Endothelial cell of umbilical vein (primary cell): ENCODE results near the gene BPIFA3. TPM values are rescaled to one million over a fixed set of nuclear protein-coding genes. Genes with fewer than 3 reads are reported as not detected.

Source experiments
- BruUV-seq: library from RNA; stranded (reverse); fragments of 400-500 nt; replicated peaks from 2 replicates; lab custom pipeline; 2021; lab: Mats Ljungman, UMichigan
- CTCF ChIA-PET: fragments of 300-600, 350-600 bp; sonication (Branson Sonifier 250); formaldehyde crosslinking; loops from one replicate; lab custom pipeline; 2021; ENCODE audit warnings: antibody characterized with exemption, inconsistent platforms; lab: Charles Lee
- POLR2A ChIA-PET: fragments of 300-600, 350-600 bp; sonication (Branson Sonifier 250); formaldehyde crosslinking; loops from one replicate; lab custom pipeline; 2021; ENCODE audit warnings: antibody characterized with exemption, inconsistent platforms; lab: Charles Lee
- DNase-seq: peaks from one replicate; pipeline ENCODE4 v3.0.0-alpha.2; 2011; ENCODE audit warnings: low read depth, low spot score
- FAIRE-seq: peaks from 2 replicates; lab custom pipeline; 2011; peaks lifted over from hg19 to GRCh38; lab: Jason Lieb, UNC
- H2AFZ ChIP-seq: 2 replicates; pipeline ENCODE4 v1.6.0; 2012; ENCODE audit warnings: low read depth, low read length, control low read depth, inconsistent platforms
- H3K27ac ChIP-seq: 2 replicates; pipeline ENCODE4 v1.5.1; 2011; ENCODE audit warnings: low read depth, mild to moderate bottlenecking, control low read depth, low read length, moderate library complexity; ENCODE audit not compliant: insufficient read depth
- H3K27me3 ChIP-seq, 2 experiments: 2 replicates each; pipeline versions ENCODE4 v1.6.0 to v1.6.1; 2011; ENCODE audit warnings: low read length in 2 of 2, mixed read lengths in 1 of 2; ENCODE audit not compliant: control insufficient read depth in 2 of 2, insufficient read depth in 2 of 2
- H3K36me3 ChIP-seq, 2 experiments: 2 replicates in 1 of 2; 3 replicates in 1 of 2; pipeline ENCODE4 v1.5.1; 2011; ENCODE audit warnings: low read length in 2 of 2, mild to moderate bottlenecking in 1 of 2, moderate library complexity in 1 of 2; ENCODE audit not compliant: control insufficient read depth in 2 of 2, insufficient read depth in 2 of 2; ENCODE audit errors: extremely low read depth in 1 of 2
- H3K4me1 ChIP-seq: 3 replicates; pipeline ENCODE4 v1.5.1; 2011; ENCODE audit warnings: mild to moderate bottlenecking, low read length; ENCODE audit not compliant: control insufficient read depth, insufficient read depth; ENCODE audit errors: extremely low read depth
- H3K4me2 ChIP-seq: 2 replicates; pipeline ENCODE4 v1.6.1; 2011; ENCODE audit warnings: low read length, control low read depth, mixed read lengths; ENCODE audit not compliant: insufficient read depth
- H3K4me3 ChIP-seq, 3 experiments: fragments of 200-600 bp in 1 of 3; sonication (generic), shearing (Covaris generic) in 1 of 3; replicated peaks in 1 of 3; 2 replicates each; pipeline ENCODE4 v1.5.1; 2011 to 2016; ENCODE audit warnings: control low read depth in 3 of 3, low read length in 3 of 3, mild to moderate bottlenecking in 2 of 3, inconsistent platforms in 1 of 3, low read depth in 1 of 3, moderate library complexity in 1 of 3; ENCODE audit not compliant: insufficient read depth in 1 of 3
- H3K79me2 ChIP-seq: 2 replicates; pipeline ENCODE4 v1.6.0; 2012; ENCODE audit warnings: low read length, inconsistent platforms; ENCODE audit not compliant: control insufficient read depth, insufficient read depth
- H3K9ac ChIP-seq: replicated peaks from 2 replicates; pipeline ENCODE3; 2011; ENCODE audit warnings: low read length, control low read depth; ENCODE audit not compliant: insufficient read depth; ENCODE audit errors: extremely low read depth
- H3K9me1 ChIP-seq: replicated peaks from 3 replicates; pipeline ENCODE4 v1.6.0; 2011; ENCODE audit warnings: mild to moderate bottlenecking, low read length; ENCODE audit not compliant: control insufficient read depth, insufficient read depth; ENCODE audit errors: extremely low read depth
- H3K9me3 ChIP-seq: replicated peaks from 2 replicates; pipeline ENCODE4 v1.5.1; 2012; ENCODE audit warnings: low read length, inconsistent platforms; ENCODE audit not compliant: control insufficient read depth, insufficient read depth
- H4K20me1 ChIP-seq: replicated peaks from 2 replicates; pipeline ENCODE3; 2011; ENCODE audit warnings: mild to moderate bottlenecking, low read length; ENCODE audit not compliant: control insufficient read depth, insufficient read depth; ENCODE audit errors: extremely low read depth
- CTCF ChIP-seq, 2 donors: IDR thresholded peaks; 1 replicate in 1 of 2; 2 replicates in 1 of 2; pipeline ENCODE4 v1.5.1; 2011; ENCODE audit warnings: low read length in 2 of 2, mild to moderate bottlenecking in 2 of 2, moderate library complexity in 2 of 2, control low read depth in 1 of 2, inconsistent platforms in 1 of 2, low read depth in 1 of 2; ENCODE audit not compliant: insufficient read depth in 1 of 2; ENCODE audit errors: extremely low read depth in 1 of 2
- EZH2 ChIP-seq: IDR thresholded peaks from 2 replicates; pipeline ENCODE4 v1.6.1; 2012; ENCODE audit warnings: borderline replicate concordance, low read depth, mild to moderate bottlenecking, moderate library complexity, low read length, inconsistent platforms; ENCODE audit not compliant: severe bottlenecking
- FOS ChIP-seq: IDR thresholded peaks from 2 replicates; pipeline ENCODE4 v1.6.1; 2011; ENCODE audit warnings: mild to moderate bottlenecking, low read length, moderate library complexity, borderline replicate concordance; ENCODE audit not compliant: insufficient read depth
- GATA2 ChIP-seq: IDR thresholded peaks from 2 replicates; pipeline ENCODE4 v1.7.0; 2011; ENCODE audit warnings: low read depth, mild to moderate bottlenecking, moderate library complexity, mixed read lengths, low read length; ENCODE audit not compliant: insufficient read length, insufficient read depth
- JUN ChIP-seq: IDR thresholded peaks from 2 replicates; pipeline ENCODE4 v1.6.1; 2011; ENCODE audit warnings: borderline replicate concordance, low read depth; ENCODE audit not compliant: insufficient read length, insufficient read depth
- MAX ChIP-seq: IDR thresholded peaks from 2 replicates; pipeline ENCODE4 v1.6.1; 2011; ENCODE audit not compliant: insufficient read depth, insufficient read length
- MYC ChIP-seq: IDR thresholded peaks from one replicate; pipeline ENCODE4 v1.6.1; 2011; ENCODE audit warnings: mild to moderate bottlenecking, low read depth, low read length
- POLR2AphosphoS5 ChIP-seq: IDR thresholded peaks from 2 replicates; pipeline ENCODE4 v1.6.1; 2012; ENCODE audit warnings: low read depth, mild to moderate bottlenecking, control low read depth, low read length, moderate library complexity; ENCODE audit not compliant: insufficient read depth
- dilution Hi-C: fragments of 300-500 bp; cut with MboI; formaldehyde crosslinking; loops from one replicate; pipeline ENCODE4 v1.15.0; 2019; ENCODE audit warnings: low sequenced_read_pairs; ENCODE audit not compliant: extremely low pct_ligation_motif_present
- intact Hi-C: fragments of 100-400 bp; cut with micrococcal nuclease; formaldehyde crosslinking; loops from one replicate; pipeline ENCODE4 v1.10.0; 2022
- polyA plus RNA-seq, 4 experiments: library from polyadenylated mRNA; depleted of rRNA in 3 of 4; stranded (reverse) in 3 of 4; unstranded in 1 of 4; fragments of >200 nt; gene quantifications; 2 replicates each; pipeline versions ENCODE4 v1.2.1 to v1.2.3, GENCODE V29; 2011 to 2012; ENCODE audit warnings: missing spikeins in 1 of 4
- total RNA-seq: library from RNA; stranded (reverse); gene quantifications from 2 replicates; pipeline ENCODE4 v1.2.3, GENCODE V29; 2021

Gene BPIFA3
- total and polyA plus RNA-seq, 2 donors (not counting 3 experiments of a cell fraction or from before 2014, with no cell fraction given): not detected

- Histone ChIP-seq H3K9me3 (no peaks in the 10 kb centered on the region), H3K27ac (no peak overlapping the region), H3K79me2 (no peaks in the 10 kb centered on the region), H3K27me3 (peaks cover 0 to 2% of the 10 kb centered on the region in 2 experiments), H3K4me1 (no peaks in the 10 kb centered on the region), H4K20me1 (no peaks in the 10 kb centered on the region), H3K4me2 (no peak overlapping the region), H2AFZ (no peak overlapping the region), H3K36me3 (no peaks in the 10 kb centered on the region), H3K9me1 (no peaks in the 10 kb centered on the region), H3K9ac (no peak overlapping the region), H3K4me3 (no peak overlapping the region)
- POLR2A ChIA-PET: no interaction called here
- intact Hi-C loops (no loop called here), dilution Hi-C loops (no loop called here)
- FAIRE-seq: no peak
- no peak for DNase-seq
- TF ChIP-seq GATA2 (no peak), FOS (no peak), JUN (no peak), MAX (no peak), MYC (no peak), EZH2 (no peak), POLR2AphosphoS5 (no peak), CTCF (IDR thresholded peaks at IDR 0.05; ENCODE audit: extremely low read depth in 1 of 2, insufficient read depth in 1 of 2, low read depth in 1 of 2, low read length in 2 of 2) (no peak)
- CTCF ChIA-PET: interaction anchor here (1.2 kb wide), 1 partner anchor 13 kb away, joined by 3 read pairs; no protein-coding TSS in a partner anchor
- no TSS peak for BruUV-seq
Observed at GRCh38 chr20:33252460-33252859, 35.3 kb downstream of the BPIFA3 start.
